CD14-positive monocyte (primary cell): ENCODE measurements around the gene NTRK2. TPM values are rescaled to one million over a fixed set of nuclear protein-coding genes. Genes with fewer than 3 reads are reported as not detected.

Source experiments
- DNase-seq, 3 donors: peaks; one replicate each; pipeline ENCODE4 v3.0.0-alpha.2; 2011 to 2022
- H2AFZ ChIP-seq: 2 replicates; pipeline ENCODE4 v1.6.0; 2012; ENCODE audit warnings: mild to moderate bottlenecking, low read depth, low read length, inconsistent platforms; ENCODE audit not compliant: insufficient read depth, poor library complexity, severe bottlenecking
- H3K27ac ChIP-seq, 2 donors: 1 replicate in 1 of 2; 2 replicates in 1 of 2; pipeline ENCODE4 v1.5.1; 2012 to 2013; ENCODE audit warnings: low read length in 2 of 2, control low read depth in 1 of 2, inconsistent platforms in 1 of 2, low read depth in 1 of 2, mild to moderate bottlenecking in 1 of 2
- H3K27me3 ChIP-seq, 2 donors: one replicate each; pipeline versions ENCODE4 v1.6.0 to v1.6.1; 2011 to 2013; ENCODE audit warnings: low read length in 2 of 2; ENCODE audit not compliant: control insufficient read depth in 2 of 2, insufficient read depth in 2 of 2
- H3K36me3 ChIP-seq, 2 donors: replicated peaks in 1 of 2; 1 replicate in 1 of 2; 2 replicates in 1 of 2; pipeline versions ENCODE4 v1.5.1 to v1.6.1; 2012 to 2013; ENCODE audit warnings: low read length in 2 of 2, control low read depth in 1 of 2, inconsistent platforms in 1 of 2, mild to moderate bottlenecking in 1 of 2; ENCODE audit not compliant: insufficient read depth in 2 of 2, control insufficient read depth in 1 of 2
- H3K4me1 ChIP-seq, 2 donors: 1 replicate in 1 of 2; 2 replicates in 1 of 2; pipeline versions ENCODE4 v1.5.1 to v1.6.1; 2012 to 2013; ENCODE audit warnings: low read length in 2 of 2, control low read depth in 1 of 2, inconsistent platforms in 1 of 2, mild to moderate bottlenecking in 1 of 2, moderate library complexity in 1 of 2; ENCODE audit not compliant: insufficient read depth in 2 of 2, control insufficient read depth in 1 of 2
- H3K4me2 ChIP-seq: replicated peaks from 2 replicates; pipeline ENCODE3; 2012; ENCODE audit warnings: low read length, moderate library complexity, mild to moderate bottlenecking; ENCODE audit not compliant: poor library complexity, severe bottlenecking; ENCODE audit errors: extremely low read depth
- H3K4me3 ChIP-seq, 3 experiments: fragments of 200-600 bp in 1 of 3; sonication (generic) in 1 of 3; replicated peaks in 1 of 3; 1 replicate in 2 of 3; 2 replicates in 1 of 3; pipeline ENCODE4 v1.5.1; 2011 to 2013; ENCODE audit warnings: low read length in 3 of 3, mild to moderate bottlenecking in 3 of 3, control low read depth in 2 of 3, low read depth in 2 of 3, inconsistent platforms in 1 of 3, moderate library complexity in 1 of 3
- H3K79me2 ChIP-seq: 2 replicates; pipeline ENCODE4 v1.6.0; 2012; ENCODE audit warnings: mild to moderate bottlenecking, control low read depth, inconsistent platforms, low read length, moderate library complexity; ENCODE audit not compliant: insufficient read depth
- H3K9ac ChIP-seq: 2 replicates; pipeline ENCODE4 v1.6.0; 2017; ENCODE audit warnings: low read length, mild to moderate bottlenecking; ENCODE audit not compliant: insufficient read depth, poor library complexity, severe bottlenecking
- H3K9me3 ChIP-seq, 2 donors: replicated peaks in 1 of 2; 1 replicate in 1 of 2; 2 replicates in 1 of 2; pipeline versions ENCODE4 v1.5.1 to v1.6.1; 2012 to 2013; ENCODE audit warnings: low read length in 2 of 2, control low read depth in 1 of 2; ENCODE audit not compliant: control insufficient read depth in 1 of 2, insufficient read depth in 1 of 2
- H4K20me1 ChIP-seq: 2 replicates; pipeline ENCODE4 v1.6.0; 2012; ENCODE audit warnings: mild to moderate bottlenecking, low read length, control low read depth, moderate library complexity; ENCODE audit not compliant: insufficient read depth
- H3K27ac Mint-ChIP-seq, 7 donors: one replicate each; pipeline ENCODE4 v1.8.0; 2020; ENCODE audit warnings: mild to moderate bottlenecking in 7 of 7, mixed read lengths in 7 of 7, moderate library complexity in 6 of 7, inconsistent platforms in 2 of 7
- H3K27me3 Mint-ChIP-seq, 3 donors: one replicate each; pipeline ENCODE4 v1.8.0; 2021 to 2022; ENCODE audit warnings: low read depth in 3 of 3, mild to moderate bottlenecking in 3 of 3, mixed read lengths in 3 of 3, moderate library complexity in 3 of 3, inconsistent platforms in 1 of 3
- H3K36me3 Mint-ChIP-seq, 2 donors: one replicate each; pipeline ENCODE4 v1.8.0; 2020; ENCODE audit warnings: mixed read lengths in 2 of 2, inconsistent platforms in 1 of 2, mild to moderate bottlenecking in 1 of 2
- H3K4me1 Mint-ChIP-seq: one replicate; pipeline ENCODE4 v1.8.0; 2020; ENCODE audit warnings: mild to moderate bottlenecking, mixed read lengths
- H3K4me3 Mint-ChIP-seq, 2 donors: one replicate each; pipeline ENCODE4 v1.8.0; 2020; ENCODE audit warnings: mild to moderate bottlenecking in 2 of 2, mixed read lengths in 2 of 2, moderate library complexity in 1 of 2
- H3K9me3 Mint-ChIP-seq, 7 donors: one replicate each; pipeline ENCODE4 v1.8.0; 2020 to 2022; ENCODE audit warnings: mixed read lengths in 7 of 7, mild to moderate bottlenecking in 6 of 7, moderate library complexity in 6 of 7, inconsistent platforms in 2 of 7
- CTCF ChIP-seq: fragments of 200-600 bp; IDR thresholded peaks from one replicate; pipeline ENCODE4 v1.8.0; 2022; ENCODE audit warnings: antibody characterized with exemption, mild to moderate bottlenecking
- WGBS: methylation state at CpG from one replicate; pipeline ENCODE4 v1.1.5; 2013; ENCODE audit warnings: missing lambda C conversion rate; ENCODE audit not compliant: insufficient coverage; 5-methylcytosine and 5-hydroxymethylcytosine counted together
- intact Hi-C, 2 donors: fragments of 100-400 bp; cut with micrococcal nuclease; formaldehyde crosslinking; loops; one replicate each; pipeline versions ENCODE4 v1.15.0 to v1.15.1; 2023
- polyA plus RNA-seq, 3 donors: library from polyadenylated mRNA; depleted of rRNA in 1 of 3; unstranded in 2 of 3; stranded (reverse) in 1 of 3; fragments of 300-500 nt in 2 of 3; fragments of >200 nt in 1 of 3; fragmentation: Illumina TruSeq in 2 of 3; gene quantifications; 1 replicate in 2 of 3; 2 replicates in 1 of 3; pipeline ENCODE4 v1.2.3, GENCODE V29; 2012 to 2021

Gene NTRK2
- polyA plus RNA-seq, 3 donors = not detected

DNA sequence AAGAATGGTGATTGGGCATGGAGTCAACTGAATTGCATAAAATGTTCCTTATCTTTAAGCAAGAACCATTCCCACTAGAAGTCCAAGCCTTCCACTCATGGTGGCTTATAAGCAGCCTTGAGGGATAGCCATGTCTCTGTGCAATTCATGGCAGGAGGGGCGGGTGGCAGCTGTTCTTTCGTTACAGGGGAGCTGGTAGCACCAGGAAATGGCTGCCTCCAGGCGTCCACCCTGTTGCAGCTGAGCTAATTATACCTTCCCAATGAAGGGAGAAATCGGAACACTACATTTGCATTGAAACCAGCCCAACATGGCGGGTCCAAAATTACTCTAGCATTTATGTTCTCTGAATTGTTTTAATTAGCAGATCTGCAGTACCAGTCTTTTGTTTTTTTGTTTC is 289.8 kb downstream of the NTRK2 start:
- H3K36me3 Mint-ChIP-seq = no peaks in the 10 kb centered on the region
- intact Hi-C loops = loop anchor here in 1 of 2 donors (10.0 kb wide), 1 partner anchor 55 kb away; no protein-coding TSS in a partner anchor

DNA sequence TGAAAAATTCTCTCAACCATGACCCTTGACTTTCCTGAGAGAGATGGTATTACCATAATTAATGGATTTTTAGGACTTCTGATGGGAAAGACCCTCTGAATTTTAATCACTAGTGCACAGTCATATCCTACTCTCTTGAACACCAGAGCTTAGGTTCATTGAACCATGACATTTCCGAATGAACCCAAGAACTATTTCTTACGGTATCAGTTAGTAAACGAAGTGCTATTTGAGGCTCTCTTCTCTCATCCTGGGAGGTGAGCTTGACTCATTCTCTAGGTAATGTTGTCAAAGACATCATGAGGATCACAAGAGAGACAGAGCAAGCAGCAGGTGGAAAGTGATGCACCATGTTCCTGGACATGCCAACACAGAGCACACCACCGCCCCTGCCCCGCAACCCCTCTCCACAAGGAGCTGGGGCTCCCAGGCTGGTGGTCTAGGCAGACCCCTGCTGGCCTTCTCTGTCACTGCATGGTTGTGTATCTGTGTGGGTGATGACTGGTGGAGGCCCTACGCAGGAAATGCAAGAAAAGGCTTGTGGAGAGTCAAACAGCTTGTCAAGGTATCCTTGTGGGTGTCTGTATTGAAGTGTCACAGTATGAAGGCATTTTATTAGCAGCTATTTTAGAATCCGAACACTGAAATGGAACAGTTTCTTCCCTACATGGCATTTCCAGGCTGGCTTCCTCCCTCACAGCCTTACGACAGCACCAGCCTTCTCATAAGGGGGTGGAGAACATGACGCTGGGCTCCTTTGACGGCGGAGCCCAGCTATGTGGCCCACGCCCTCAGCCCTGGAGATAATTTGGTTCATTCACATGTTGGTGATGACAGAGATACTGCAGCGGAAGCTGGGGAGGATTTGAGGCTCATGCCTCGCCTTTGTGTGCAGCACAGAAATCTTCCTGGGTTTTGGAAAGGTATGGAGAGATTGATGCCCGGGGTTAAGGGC is 297.6 kb downstream of the NTRK2 start:
- H3K27me3 Mint-ChIP-seq = peaks cover 0 to 3% (median 3%) of the 10 kb centered on the region in 3 donors
- H3K4me3 Mint-ChIP-seq = no peak overlapping the region
- Histone ChIP-seq H3K4me3 (no peak overlapping the region), H3K79me2 (no peaks in the 10 kb centered on the region), H3K27ac (no peak overlapping the region), H3K4me2 (no peak overlapping the region), H3K9me3 (no peaks in the 10 kb centered on the region), H3K4me1 (no peaks in the 10 kb centered on the region), H2AFZ (no peak overlapping the region), H3K36me3 (no peaks in the 10 kb centered on the region), H3K9ac (no peak overlapping the region), H4K20me1 (no peaks in the 10 kb centered on the region), H3K27me3 (no peaks in the 10 kb centered on the region)
- intact Hi-C loops = no loop called here
- no peak for DNase-seq
- 93% methylated on average over 5 of the region's 15 CpGs for WGBS
- no peak for TF ChIP-seq CTCF
- no peak overlapping the region for H3K27ac Mint-ChIP-seq
- H3K9me3 Mint-ChIP-seq = peaks cover 0 to 3% (median 1%) of the 10 kb centered on the region in 7 donors
- no peaks in the 10 kb centered on the region for H3K4me1 Mint-ChIP-seq
- H3K36me3 Mint-ChIP-seq = no peaks in the 10 kb centered on the region

More for the DNA sequence above, 289.8 kb downstream of the NTRK2 start:
- 89% methylated on average over 4 of the region's 5 CpGs for WGBS
- DNase-seq = no peak
- Histone ChIP-seq H3K27ac (no peak overlapping the region), H3K79me2 (no peaks in the 10 kb centered on the region), H3K4me1 (no peaks in the 10 kb centered on the region), H3K4me3 (no peak overlapping the region), H4K20me1 (no peaks in the 10 kb centered on the region), H2AFZ (no peak overlapping the region), H3K36me3 (no peaks in the 10 kb centered on the region), H3K9ac (no peak overlapping the region), H3K4me2 (no peak overlapping the region), H3K9me3 (no peaks in the 10 kb centered on the region), H3K27me3 (no peaks in the 10 kb centered on the region)
- Mint-ChIP-seq H3K4me3 (no peak overlapping the region), H3K27ac (no peak overlapping the region), H3K27me3 (peaks cover 2 to 7% (median 2%) of the 10 kb centered on the region in 3 donors), H3K9me3 (peaks cover 0 to 4% (median 0%) of the 10 kb centered on the region in 7 donors), H3K4me1 (no peaks in the 10 kb centered on the region)
- no peak for TF ChIP-seq CTCF
